ENCODE results near the gene ZC3H18.

Gene ZC3H18

DNA sequence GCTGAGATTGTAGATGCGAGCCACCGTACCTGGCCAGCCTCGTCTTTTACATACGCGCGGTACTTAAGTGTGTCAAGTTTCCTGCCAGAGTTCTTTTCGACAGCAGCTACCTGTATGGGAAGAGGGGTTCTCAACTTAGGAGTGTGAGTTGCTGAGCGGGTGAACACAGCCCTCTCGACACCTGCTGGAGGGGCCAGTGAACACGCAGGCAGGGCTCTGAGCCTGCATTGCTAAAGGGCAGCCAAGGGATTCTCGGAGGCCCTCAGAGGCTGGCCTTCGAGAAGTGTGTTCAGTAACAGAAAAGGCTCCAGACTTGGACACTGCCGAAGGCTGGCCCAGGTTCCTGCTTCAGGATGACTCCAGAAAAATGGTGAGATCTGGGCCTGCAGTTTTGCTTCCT, 6.1 kb downstream of the ZC3H18 start:
- H3K79me2 ChIP-seq, result peaks cover 55% of the 10 kb centered on the region
- no peak overlapping the region for H3K4me2 ChIP-seq (ENCODE audit: low read length)
- no peaks in the 10 kb centered on the region for H3K9me3 ChIP-seq (ENCODE audit: control insufficient read depth, low read length)
- no peak overlapping the region for H3K27ac ChIP-seq
- H2AFZ ChIP-seq, result no peak overlapping the region
- H3K4me1 ChIP-seq, result peaks cover 6% of the 10 kb centered on the region
- no peaks in the 10 kb centered on the region for H3K36me3 ChIP-seq (ENCODE audit: control insufficient read depth, insufficient read depth, low read length)
- TF ChIP-seq, protein P1, sequence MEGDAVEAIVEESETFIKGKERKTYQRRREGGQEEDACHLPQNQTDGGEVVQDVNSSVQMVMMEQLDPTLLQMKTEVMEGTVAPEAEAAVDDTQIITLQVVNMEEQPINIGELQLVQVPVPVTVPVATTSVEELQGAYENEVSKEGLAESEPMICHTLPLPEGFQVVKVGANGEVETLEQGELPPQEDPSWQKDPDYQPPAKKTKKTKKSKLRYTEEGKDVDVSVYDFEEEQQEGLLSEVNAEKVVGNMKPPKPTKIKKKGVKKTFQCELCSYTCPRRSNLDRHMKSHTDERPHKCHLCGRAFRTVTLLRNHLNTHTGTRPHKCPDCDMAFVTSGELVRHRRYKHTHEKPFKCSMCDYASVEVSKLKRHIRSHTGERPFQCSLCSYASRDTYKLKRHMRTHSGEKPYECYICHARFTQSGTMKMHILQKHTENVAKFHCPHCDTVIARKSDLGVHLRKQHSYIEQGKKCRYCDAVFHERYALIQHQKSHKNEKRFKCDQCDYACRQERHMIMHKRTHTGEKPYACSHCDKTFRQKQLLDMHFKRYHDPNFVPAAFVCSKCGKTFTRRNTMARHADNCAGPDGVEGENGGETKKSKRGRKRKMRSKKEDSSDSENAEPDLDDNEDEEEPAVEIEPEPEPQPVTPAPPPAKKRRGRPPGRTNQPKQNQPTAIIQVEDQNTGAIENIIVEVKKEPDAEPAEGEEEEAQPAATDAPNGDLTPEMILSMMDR (IDR thresholded peaks at IDR 0.05), result no peak
- H3K4me3 ChIP-seq (ENCODE audit: low read depth, low read length), result no peak overlapping the region
- no peak overlapping the region for H3K9ac ChIP-seq
- no peaks in the 10 kb centered on the region for H3K27me3 ChIP-seq (ENCODE audit: control insufficient read depth, insufficient read depth, low read length)

DNA sequence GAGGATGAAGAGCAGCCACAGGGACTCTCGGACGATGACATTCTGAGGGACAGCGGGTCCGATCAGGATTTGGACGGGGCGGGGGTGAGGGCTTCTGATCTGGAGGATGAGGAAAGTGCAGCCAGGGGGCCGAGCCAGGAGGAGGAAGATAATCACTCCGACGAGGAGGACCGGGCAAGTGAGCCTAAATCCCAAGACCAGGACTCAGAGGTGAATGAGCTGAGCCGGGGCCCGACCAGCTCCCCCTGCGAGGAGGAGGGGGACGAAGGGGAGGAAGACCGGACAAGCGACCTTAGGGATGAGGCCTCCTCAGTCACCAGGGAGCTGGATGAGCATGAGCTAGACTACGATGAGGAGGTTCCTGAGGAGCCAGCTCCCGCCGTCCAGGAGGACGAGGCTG, 7.0 kb downstream of the ZC3H18 start:
- Histone ChIP-seq H3K4me1 (no peaks in the 10 kb centered on the region), H3K4me3 (ENCODE audit: low read depth, low read length) (no peak overlapping the region), H3K9ac (no peak overlapping the region), H3K79me2 (peaks cover 52% of the 10 kb centered on the region), H3K27ac (no peak overlapping the region), H3K9me3 (ENCODE audit: control insufficient read depth, low read length) (no peaks in the 10 kb centered on the region), H2AFZ (no peak overlapping the region), H3K36me3 (ENCODE audit: control insufficient read depth, insufficient read depth, low read length) (no peaks in the 10 kb centered on the region), H3K27me3 (ENCODE audit: control insufficient read depth, insufficient read depth, low read length) (no peaks in the 10 kb centered on the region), H3K4me2 (ENCODE audit: low read length) (no peak overlapping the region)
- TF ChIP-seq, protein P1 (IDR thresholded peaks at IDR 0.05), result no peak

DNA sequence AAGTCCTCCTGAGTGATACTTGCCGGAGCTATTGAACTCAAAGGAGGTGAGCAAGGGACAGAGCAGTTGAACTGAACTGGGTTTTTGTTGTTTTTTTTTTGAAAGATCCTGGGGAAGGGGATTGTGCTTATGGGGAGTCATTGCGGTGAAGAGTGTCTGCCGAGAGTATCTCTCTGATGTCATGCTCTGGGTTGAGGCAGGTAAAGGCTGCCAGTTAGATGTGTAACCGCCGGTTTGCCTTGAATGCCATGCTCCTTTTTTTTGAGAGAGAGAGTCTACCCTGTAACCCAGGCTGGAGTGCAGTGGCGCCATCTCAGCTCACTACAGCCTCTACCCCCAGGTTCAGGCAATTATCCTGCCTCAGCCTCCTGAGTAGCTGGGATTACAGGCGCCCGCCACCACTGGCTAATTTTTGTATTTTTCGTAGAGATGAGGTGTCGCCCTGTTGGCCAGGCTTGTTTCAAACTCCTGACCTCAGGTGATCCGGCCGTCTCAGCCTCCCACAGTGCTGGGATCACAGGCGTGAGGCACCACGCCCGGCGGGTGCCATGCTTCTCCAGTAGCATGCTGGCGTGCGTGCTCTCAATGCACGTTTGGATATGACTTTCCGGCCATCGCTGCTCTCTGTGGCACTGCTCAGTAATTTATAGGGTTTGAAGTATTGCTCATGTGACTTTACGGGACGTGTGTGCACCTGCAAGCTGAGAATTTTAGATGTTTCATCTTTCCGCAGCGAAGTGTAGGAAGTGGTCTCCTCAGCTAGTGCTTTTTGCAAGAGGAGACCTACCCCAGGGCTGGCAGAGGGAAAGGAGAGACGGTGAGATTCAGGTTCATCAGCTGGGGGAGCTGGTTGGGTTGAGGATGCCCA, 8.5 kb downstream of the ZC3H18 start:
- no peaks in the 10 kb centered on the region for H3K4me1 ChIP-seq
- H3K27me3 ChIP-seq (ENCODE audit: control insufficient read depth, insufficient read depth, low read length), result no peaks in the 10 kb centered on the region
- TF ChIP-seq, protein P1 (IDR thresholded peaks at IDR 0.05), result no peak
- H3K36me3 ChIP-seq (ENCODE audit: control insufficient read depth, insufficient read depth, low read length), result no peaks in the 10 kb centered on the region
- H3K9me3 ChIP-seq (ENCODE audit: control insufficient read depth, low read length), result no peaks in the 10 kb centered on the region
- peaks cover 66% of the 10 kb centered on the region for H3K79me2 ChIP-seq
- H3K4me2 ChIP-seq (ENCODE audit: low read length), result no peak overlapping the region
- H3K9ac ChIP-seq, result no peak overlapping the region
- no peak overlapping the region for H3K27ac ChIP-seq
- H3K4me3 ChIP-seq (ENCODE audit: low read depth, low read length), result no peak overlapping the region
- no peak overlapping the region for H2AFZ ChIP-seq

DNA sequence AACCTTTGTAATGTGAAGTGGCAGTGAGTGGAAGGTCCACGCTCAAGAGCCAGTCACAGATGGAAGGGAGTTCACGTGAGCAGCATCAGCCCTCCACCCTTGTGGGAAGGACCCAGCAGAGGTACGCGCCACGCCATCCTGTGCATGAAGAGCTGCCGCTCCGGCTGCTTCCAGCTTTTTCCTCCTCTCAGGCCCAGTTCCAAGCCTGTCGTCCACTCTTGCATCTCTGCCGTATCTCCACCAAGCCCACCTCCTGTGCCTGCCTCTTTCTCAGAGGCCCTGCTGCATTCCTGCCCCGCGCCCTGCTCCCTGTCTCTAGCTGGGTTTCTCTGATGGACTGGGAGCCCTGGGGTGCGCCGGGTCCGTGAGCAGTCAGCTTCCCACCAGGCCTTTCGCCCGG, 10.2 kb downstream of the ZC3H18 start:
- Histone ChIP-seq H3K36me3 (ENCODE audit: control insufficient read depth, insufficient read depth, low read length) (no peaks in the 10 kb centered on the region), H3K9me3 (ENCODE audit: control insufficient read depth, low read length) (no peaks in the 10 kb centered on the region), H3K79me2 (peaks cover 75% of the 10 kb centered on the region), H3K4me1 (no peaks in the 10 kb centered on the region), H2AFZ (no peak overlapping the region), H3K4me3 (ENCODE audit: low read depth, low read length) (no peak overlapping the region), H3K4me2 (ENCODE audit: low read length) (no peak overlapping the region), H3K9ac (no peak overlapping the region), H3K27ac (no peak overlapping the region), H3K27me3 (ENCODE audit: control insufficient read depth, insufficient read depth, low read length) (no peaks in the 10 kb centered on the region)
- TF ChIP-seq, protein P1 (IDR thresholded peaks at IDR 0.05), result no peak

DNA sequence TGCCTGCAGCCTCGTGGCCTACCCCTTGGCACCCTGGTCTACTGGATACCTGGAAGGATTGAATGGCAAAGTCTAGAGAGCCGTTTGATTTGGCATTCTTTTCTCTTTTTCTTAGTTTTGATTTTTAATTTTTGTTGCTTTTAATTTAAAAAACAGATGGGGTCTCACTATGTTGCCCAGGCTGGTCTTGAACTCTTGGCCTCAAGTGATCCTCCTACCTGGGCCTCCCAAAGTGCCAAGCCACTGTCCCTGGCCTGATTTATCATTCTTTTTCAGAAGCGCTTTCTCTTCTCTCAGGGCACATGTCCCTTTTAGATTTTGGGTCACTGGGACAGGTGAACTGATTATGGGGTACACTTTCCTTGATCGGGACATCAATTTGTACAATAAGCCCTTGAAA, 10.8 kb downstream of the ZC3H18 start:
- Histone ChIP-seq H3K79me2 (peaks cover 74% of the 10 kb centered on the region), H3K9ac (no peak overlapping the region), H3K27me3 (ENCODE audit: control insufficient read depth, insufficient read depth, low read length) (no peaks in the 10 kb centered on the region), H3K4me2 (ENCODE audit: low read length) (no peak overlapping the region), H3K27ac (no peak overlapping the region), H3K9me3 (ENCODE audit: control insufficient read depth, low read length) (no peaks in the 10 kb centered on the region), H3K4me1 (no peaks in the 10 kb centered on the region), H2AFZ (no peak overlapping the region), H3K4me3 (ENCODE audit: low read depth, low read length) (no peak overlapping the region), H3K36me3 (ENCODE audit: control insufficient read depth, insufficient read depth, low read length) (no peaks in the 10 kb centered on the region)
- TF ChIP-seq, protein P1 (IDR thresholded peaks at IDR 0.05), result no peak
